Measurements from ENCODE around the gene NSMCE1. TPM values are rescaled to one million over a fixed set of nuclear protein-coding genes. Genes with fewer than 3 reads are reported as not detected.

The NSMCE1 gene
- total RNA-seq, 2 experiments from 2014 or later: 95.8 to 106 TPM

GRCh38 chr16:27311897-27312303, 43.3 kb upstream of the NSMCE1 start:
- Mint-ChIP-seq H3K36me3 (ENCODE audit: low read depth) (peaks cover 22% of the 10 kb centered on the region), H3K27ac (no peak overlapping the region), H3K4me3 (no peak overlapping the region), H3K4me1 (peaks cover 21% of the 10 kb centered on the region), H3K9me3 (peaks cover 6% of the 10 kb centered on the region), H3K27me3 (peaks cover 7% of the 10 kb centered on the region)
- CTCF ChIA-PET: interaction anchor here (1.4 kb wide), 1 partner anchor 108 kb away, joined by 5 read pairs; the partner anchor contains the start of gene KDM8
- POLR2A ChIA-PET: no interaction called here
- DNase-seq: no peak

- Mint-ChIP-seq H3K9me3 (peaks cover 10% of the 10 kb centered on the region), H3K27me3 (peaks cover 7% of the 10 kb centered on the region), H3K4me1 (peaks cover 19% of the 10 kb centered on the region), H3K27ac (no peak overlapping the region), H3K4me3 (no peak overlapping the region), H3K36me3 (ENCODE audit: low read depth) (peaks cover 22% of the 10 kb centered on the region)
- no peak for DNase-seq
- POLR2A ChIA-PET: no interaction called here
- CTCF ChIA-PET: no interaction called here
Measured at GRCh38 chr16:27311448-27311830, 42.9 kb upstream of the NSMCE1 start.

- Mint-ChIP-seq H3K9me3 (peaks cover 15% of the 10 kb centered on the region), H3K36me3 (ENCODE audit: low read depth) (peaks cover 16% of the 10 kb centered on the region), H3K27ac (no peak overlapping the region), H3K4me1 (peaks cover 15% of the 10 kb centered on the region), H3K27me3 (peaks cover 7% of the 10 kb centered on the region), H3K4me3 (no peak overlapping the region)
- POLR2A ChIA-PET: no interaction called here
- CTCF ChIA-PET: interaction anchor here (0.6 kb wide), 1 partner anchor 10 kb away, joined by 3 read pairs; no protein-coding TSS in a partner anchor
- no peak for DNase-seq
Measured at GRCh38 chr16:27310576-27311447, 42.2 kb upstream of the NSMCE1 start.

- CTCF ChIA-PET: interaction anchor here (1.1 to 1.2 kb wide), 3 partner anchors 9 to 13 kb away, joined by 3 read pairs; no protein-coding TSS in a partner anchor
Measured at GRCh38 chr16:27308792-27309191, 40.2 kb upstream of the NSMCE1 start.

GRCh38 chr16:27305839-27306442, 37.4 kb upstream of the NSMCE1 start:
- CTCF ChIA-PET: interaction anchor here (1.0 to 1.8 kb wide), 4 partner anchors 10 to 24 kb away, joined by 3 to 5 read pairs (median 4); no protein-coding TSS in a partner anchor

More at GRCh38 chr16:27308792-27309191, 40.2 kb upstream of the NSMCE1 start:
- H3K4me3 Mint-ChIP-seq: no peak overlapping the region
- POLR2A ChIA-PET: no interaction called here
- peaks cover 4% of the 10 kb centered on the region for H3K36me3 Mint-ChIP-seq (ENCODE audit: low read depth)
- no peak for DNase-seq
- peaks cover 18% of the 10 kb centered on the region for H3K4me1 Mint-ChIP-seq
- no peak overlapping the region for H3K27ac Mint-ChIP-seq
- peaks cover 16% of the 10 kb centered on the region for H3K9me3 Mint-ChIP-seq
- peaks cover 12% of the 10 kb centered on the region for H3K27me3 Mint-ChIP-seq

GRCh38 chr16:27304881-27305745, 36.5 kb upstream of the NSMCE1 start:
- Mint-ChIP-seq H3K9me3 (peaks cover 16% of the 10 kb centered on the region), H3K27me3 (peaks cover 7% of the 10 kb centered on the region), H3K4me1 (peaks cover 12% of the 10 kb centered on the region), H3K4me3 (no peak overlapping the region), H3K36me3 (ENCODE audit: low read depth) (peaks cover 4% of the 10 kb centered on the region), H3K27ac (no peak overlapping the region)
- DNase-seq: peak; percentile 4
- ChIA-PET POLR2A (no interaction called here), CTCF (interaction anchor here (0.6 to 2.1 kb wide), 6 partner anchors 11 to 47 kb away, joined by 3 to 7 read pairs (median 4); no protein-coding TSS in a partner anchor)

More at GRCh38 chr16:27305839-27306442, 37.4 kb upstream of the NSMCE1 start:
- POLR2A ChIA-PET: no interaction called here
- Mint-ChIP-seq H3K4me3 (no peak overlapping the region), H3K36me3 (ENCODE audit: low read depth) (peaks cover 4% of the 10 kb centered on the region), H3K4me1 (peaks cover 12% of the 10 kb centered on the region), H3K27me3 (peaks cover 11% of the 10 kb centered on the region), H3K27ac (no peak overlapping the region), H3K9me3 (peaks cover 16% of the 10 kb centered on the region)
- no peak for DNase-seq

GRCh38 chr16:27304102-27304501, 35.5 kb upstream of the NSMCE1 start:
- DNase-seq: peak; percentile 2
- no peak overlapping the region for H3K4me3 Mint-ChIP-seq
- no peak overlapping the region for H3K27ac Mint-ChIP-seq
- ChIA-PET POLR2A (no interaction called here), CTCF (interaction anchor here (1.0 to 2.1 kb wide), 5 partner anchors 11 to 64 kb away, joined by 3 to 7 read pairs (median 4); no protein-coding TSS in a partner anchor)
- peaks cover 7% of the 10 kb centered on the region for H3K36me3 Mint-ChIP-seq (ENCODE audit: low read depth)
- peaks cover 5% of the 10 kb centered on the region for H3K27me3 Mint-ChIP-seq
- peaks cover 19% of the 10 kb centered on the region for H3K9me3 Mint-ChIP-seq
- peaks cover 16% of the 10 kb centered on the region for H3K4me1 Mint-ChIP-seq

GRCh38 chr16:27303256-27304100, 34.9 kb upstream of the NSMCE1 start:
- H3K27me3 Mint-ChIP-seq: peaks cover 5% of the 10 kb centered on the region

GRCh38 chr16:27302126-27302525, 33.6 kb upstream of the NSMCE1 start:
- Mint-ChIP-seq H3K27ac (no peak overlapping the region), H3K4me3 (no peak overlapping the region), H3K27me3 (peaks cover 5% of the 10 kb centered on the region), H3K4me1 (peaks cover 17% of the 10 kb centered on the region), H3K9me3 (peaks cover 13% of the 10 kb centered on the region), H3K36me3 (ENCODE audit: low read depth) (peaks cover 7% of the 10 kb centered on the region)
- CTCF ChIA-PET: interaction anchor here (0.6 to 1.8 kb wide), 3 partner anchors 9 to 64 kb away, joined by 4 read pairs; no protein-coding TSS in a partner anchor
- DNase-seq: no peak
- POLR2A ChIA-PET: no interaction called here

More at GRCh38 chr16:27303256-27304100, 34.9 kb upstream of the NSMCE1 start:
- POLR2A ChIA-PET: no interaction called here
- Mint-ChIP-seq H3K36me3 (ENCODE audit: low read depth) (peaks cover 7% of the 10 kb centered on the region), H3K4me1 (peaks cover 17% of the 10 kb centered on the region), H3K9me3 (peaks cover 14% of the 10 kb centered on the region), H3K27ac (no peak overlapping the region), H3K4me3 (no peak overlapping the region)
- CTCF ChIA-PET: interaction anchor here (1.0 to 2.1 kb wide), 6 partner anchors 10 to 65 kb away, joined by 3 to 7 read pairs (median 4); no protein-coding TSS in a partner anchor
- peak; percentile 3 for DNase-seq

- H3K4me1 Mint-ChIP-seq: peaks cover 17% of the 10 kb centered on the region
- DNase-seq: no peak
- CTCF ChIA-PET: interaction anchor here (1.2 to 1.8 kb wide), 2 partner anchors 8 to 54 kb away, joined by 4 read pairs; no protein-coding TSS in a partner anchor
- peaks cover 9% of the 10 kb centered on the region for H3K9me3 Mint-ChIP-seq
- H3K27ac Mint-ChIP-seq: no peak overlapping the region
- peaks cover 5% of the 10 kb centered on the region for H3K36me3 Mint-ChIP-seq (ENCODE audit: low read depth)
- H3K4me3 Mint-ChIP-seq: no peak overlapping the region
- peaks cover 5% of the 10 kb centered on the region for H3K27me3 Mint-ChIP-seq
- POLR2A ChIA-PET: no interaction called here
Measured at GRCh38 chr16:27301236-27301861, 32.8 kb upstream of the NSMCE1 start.

- POLR2A ChIA-PET: no interaction called here
- no peaks in the 10 kb centered on the region for H3K27me3 Mint-ChIP-seq
- H3K4me3 Mint-ChIP-seq: no peak overlapping the region
Measured at GRCh38 chr16:27298132-27298531, 29.6 kb upstream of the NSMCE1 start.

More at GRCh38 chr16:27298132-27298531, 29.6 kb upstream of the NSMCE1 start:
- H3K4me1 Mint-ChIP-seq: peaks cover 15% of the 10 kb centered on the region
- CTCF ChIA-PET: interaction anchor here (1.0 to 1.3 kb wide), 4 partner anchors 9 to 62 kb away, joined by 3 to 4 read pairs (median 3); no protein-coding TSS in a partner anchor
- peaks cover 3% of the 10 kb centered on the region for H3K9me3 Mint-ChIP-seq
- H3K27ac Mint-ChIP-seq: no peak overlapping the region
- peaks cover 3% of the 10 kb centered on the region for H3K36me3 Mint-ChIP-seq (ENCODE audit: low read depth)
- DNase-seq: no peak

All from activated CD4-positive, alpha-beta T cell treated with anti-CD3 and anti-CD28 coated beads, Interleukin-2, amount 10 ng/mL, durations not matched to agents 7 days and 5 days (primary cell).